IMR-90 (cell line): Measurements from ENCODE around the gene OGFOD2. TPM values are rescaled to one million over a fixed set of nuclear protein-coding genes. Genes with fewer than 3 reads are reported as not detected.

ENCODE experiments used
- ATAC-seq: fragments of 200-7000 bp; cut with Tn5 transposase; 2 replicates; pipeline ENCODE4 v1.9.1; 2020; ENCODE audit warnings: low read depth, mild to moderate bottlenecking, moderate library complexity
- BruUV-seq: library from RNA; stranded (reverse); fragments of 400-500 nt; replicated peaks from 2 replicates; lab custom pipeline; 2021; lab: Mats Ljungman, UMichigan
- CTCF ChIA-PET: fragments of 300-600 bp; formaldehyde crosslinking; extraction: SDS; loops from one replicate; lab custom pipeline; 2021; ENCODE audit warnings: antibody characterized with exemption; lab: Yijun Ruan, JAX
- POLR2A ChIA-PET: fragments of 300-600 bp; sonication (Branson Sonifier 250); formaldehyde crosslinking; loops from one replicate; lab custom pipeline; 2022; ENCODE audit warnings: antibody characterized with exemption; ENCODE audit not compliant: unreplicated experiment; lab: Charles Lee
- DNase-seq: peaks from one replicate; pipeline ENCODE4 v3.0.0; 2013
- H2AFZ ChIP-seq: replicated peaks from 2 replicates; pipeline ENCODE3; 2013; ENCODE audit warnings: low read length, mild to moderate bottlenecking; ENCODE audit not compliant: poor library complexity
- H2AK5ac ChIP-seq: 2 replicates; pipeline ENCODE4 v1.6.1; 2013; ENCODE audit warnings: low read depth, low read length, inconsistent platforms
- H2AK9ac ChIP-seq: replicated peaks from 2 replicates; pipeline ENCODE3; 2013; ENCODE audit warnings: mild to moderate bottlenecking, low read depth, low read length, moderate library complexity; ENCODE audit not compliant: poor library complexity
- H2BK120ac ChIP-seq: 2 replicates; pipeline ENCODE4 v1.6.1; 2013; ENCODE audit warnings: low read depth, low read length, inconsistent platforms
- H2BK15ac ChIP-seq: 3 replicates; pipeline ENCODE4 v1.6.1; 2013; ENCODE audit warnings: low read depth, low read length, inconsistent platforms
- H2BK20ac ChIP-seq: 2 replicates; pipeline ENCODE4 v1.6.1; 2013; ENCODE audit warnings: low read depth, mild to moderate bottlenecking, inconsistent platforms, low read length, moderate library complexity
- H2BK5ac ChIP-seq: 2 replicates; pipeline ENCODE4 v1.6.1; 2013; ENCODE audit warnings: mild to moderate bottlenecking, low read depth, low read length, inconsistent platforms; ENCODE audit not compliant: poor library complexity, severe bottlenecking
- H3K14ac ChIP-seq: replicated peaks from 2 replicates; pipeline ENCODE4 v1.6.1; 2013; ENCODE audit warnings: low read depth, low read length, inconsistent platforms
- H3K18ac ChIP-seq: 2 replicates; pipeline ENCODE4 v1.6.1; 2013; ENCODE audit warnings: low read depth, low read length, control low read depth
- H3K23ac ChIP-seq: 2 replicates; pipeline ENCODE4 v1.6.1; 2013; ENCODE audit warnings: low read depth, low read length, inconsistent platforms
- H3K27ac ChIP-seq: 2 replicates; pipeline ENCODE4 v1.5.1; 2013; ENCODE audit warnings: mild to moderate bottlenecking, control low read depth, low read length; ENCODE audit not compliant: insufficient read depth
- H3K27me3 ChIP-seq: 2 replicates; pipeline ENCODE4 v1.6.1; 2013; ENCODE audit warnings: low read length; ENCODE audit not compliant: control insufficient read depth, insufficient read depth
- H3K36me3 ChIP-seq: 2 replicates; pipeline ENCODE4 v1.6.1; 2013; ENCODE audit warnings: low read length, mixed read lengths; ENCODE audit not compliant: control insufficient read depth, insufficient read depth
- H3K4ac ChIP-seq: 2 replicates; pipeline ENCODE4 v1.6.1; 2013; ENCODE audit warnings: low read depth, low read length, inconsistent platforms
- H3K4me1 ChIP-seq: 2 replicates; pipeline ENCODE4 v1.6.1; 2013; ENCODE audit warnings: low read length, mixed read lengths; ENCODE audit not compliant: control insufficient read depth, insufficient read depth
- H3K4me2 ChIP-seq: 2 replicates; pipeline ENCODE4 v1.6.1; 2013; ENCODE audit warnings: low read depth, mild to moderate bottlenecking, control low read depth, low read length, moderate library complexity
- H3K4me3 ChIP-seq: 2 replicates; pipeline ENCODE4 v1.5.1; 2013; ENCODE audit warnings: low read depth, mild to moderate bottlenecking, control low read depth, low read length, moderate library complexity; ENCODE audit not compliant: insufficient read depth
- H3K56ac ChIP-seq: 2 replicates; pipeline ENCODE4 v1.6.1; 2013; ENCODE audit warnings: low read length, inconsistent platforms; ENCODE audit not compliant: insufficient read depth; ENCODE audit errors: extremely low read depth
- H3K79me1 ChIP-seq, 2 experiments: 2 replicates each; pipeline ENCODE4 v1.6.1; 2013; ENCODE audit warnings: low read length in 2 of 2, inconsistent platforms in 1 of 2, low read depth in 1 of 2
- H3K9ac ChIP-seq: 2 replicates; pipeline ENCODE4 v1.6.1; 2013; ENCODE audit warnings: low read depth, low read length, control low read depth
- H3K9me1 ChIP-seq: 2 replicates; pipeline ENCODE4 v1.6.1; 2013; ENCODE audit warnings: low read length, inconsistent platforms; ENCODE audit not compliant: insufficient read depth
- H3K9me3 ChIP-seq: 2 replicates; pipeline ENCODE4 v1.6.1; 2013; ENCODE audit warnings: low read length; ENCODE audit not compliant: control insufficient read depth, insufficient read depth
- H4K20me1 ChIP-seq: 2 replicates; pipeline ENCODE4 v1.6.1; 2013; ENCODE audit warnings: low read length, inconsistent platforms; ENCODE audit not compliant: insufficient read depth
- H4K5ac ChIP-seq: 2 replicates; pipeline ENCODE4 v1.6.1; 2013; ENCODE audit warnings: mild to moderate bottlenecking, low read depth, low read length, control low read depth
- H4K8ac ChIP-seq, 2 experiments: 2 replicates each; pipeline ENCODE4 v1.6.1; 2013; ENCODE audit warnings: low read depth in 2 of 2, low read length in 2 of 2, control low read depth in 1 of 2, inconsistent platforms in 1 of 2
- H4K91ac ChIP-seq: 2 replicates; pipeline ENCODE4 v1.6.1; 2013; ENCODE audit warnings: low read depth, low read length, inconsistent platforms; ENCODE audit not compliant: insufficient read depth
- BHLHE40 ChIP-seq: fragments of 150-350 bp; IDR thresholded peaks from 2 replicates; pipeline ENCODE4 v1.6.1; 2016; ENCODE audit warnings: mild to moderate bottlenecking, low read depth, low read length
- CEBPB ChIP-seq: IDR thresholded peaks from 2 replicates; pipeline ENCODE4 v1.6.1; 2012; ENCODE audit warnings: low read depth, low read length, improper control_type of control experiment
- CHD1 ChIP-seq: IDR thresholded peaks from 2 replicates; pipeline ENCODE4 v1.6.1; 2012; ENCODE audit warnings: low read depth, low read length, improper control_type of control experiment
- CTCF ChIP-seq: conservative IDR thresholded peaks from 2 replicates; pipeline ENCODE4 v1.5.1; 2012; ENCODE audit warnings: mild to moderate bottlenecking, low read depth, low read length, improper control_type of control experiment
- ELK1 ChIP-seq: fragments of 150-350 bp; IDR thresholded peaks from 2 replicates; pipeline ENCODE4 v1.6.1; 2016; ENCODE audit warnings: low read depth, mild to moderate bottlenecking, low read length, moderate library complexity, borderline replicate concordance
- FOS ChIP-seq: fragments of 150-350 bp; IDR thresholded peaks from 2 replicates; pipeline ENCODE4 v1.6.1; 2016; ENCODE audit warnings: low read depth, low read length
- MAZ ChIP-seq: IDR thresholded peaks from 2 replicates; pipeline ENCODE4 v1.6.1; 2012; ENCODE audit warnings: low read depth, mild to moderate bottlenecking, low read length, improper control_type of control experiment, moderate library complexity, borderline replicate concordance
- MXI1 ChIP-seq: IDR thresholded peaks from 2 replicates; pipeline ENCODE4 v1.6.1; 2012; ENCODE audit warnings: low read depth, mild to moderate bottlenecking, low read length, moderate library complexity, borderline replicate concordance
- POLR2A ChIP-seq: IDR thresholded peaks from 2 replicates; pipeline ENCODE4 v1.6.1; 2012; ENCODE audit warnings: mild to moderate bottlenecking, low read depth, low read length
- RAD21 ChIP-seq: IDR thresholded peaks from 2 replicates; pipeline ENCODE4 v1.6.1; 2012; ENCODE audit warnings: low read length, improper control_type of control experiment
- RCOR1 ChIP-seq: IDR thresholded peaks from 2 replicates; pipeline ENCODE4 v1.6.1; 2012; ENCODE audit warnings: mild to moderate bottlenecking, low read length, improper control_type of control experiment; ENCODE audit not compliant: insufficient replicate concordance
- RFX5 ChIP-seq: IDR thresholded peaks from 2 replicates; pipeline ENCODE4 v1.8.0; 2012; ENCODE audit warnings: low read depth, mild to moderate bottlenecking, low read length, moderate library complexity
- SMC3 ChIP-seq: fragments of 150-350 bp; IDR thresholded peaks from 2 replicates; pipeline ENCODE4 v1.6.1; 2016; ENCODE audit warnings: low read depth, mild to moderate bottlenecking, antibody characterized with exemption, low read length, moderate library complexity
- USF2 ChIP-seq: fragments of 150-350 bp; IDR thresholded peaks from 2 replicates; pipeline ENCODE4 v1.6.1; 2017; ENCODE audit warnings: mild to moderate bottlenecking, antibody characterized with exemption, low read length, low read depth
- whole genome bisulfite sequencing, 2 experiments: methylation state at CpG; one replicate each; pipeline versions ENCODE4 v1.1.5 to v1.1.7; 2013; ENCODE audit warnings: missing lambda C conversion rate in 2 of 2; ENCODE audit not compliant: insufficient read length in 1 of 2; ENCODE audit errors: extremely low coverage in 2 of 2; 5-methylcytosine and 5-hydroxymethylcytosine counted together
- dilution Hi-C: fragments of 300-500 bp; cut with HindIII; formaldehyde crosslinking; loops from one replicate; pipeline ENCODE4 v1.14.3; 2018; ENCODE audit warnings: low sequenced_read_pairs; ENCODE audit not compliant: unreplicated experiment
- in situ Hi-C: fragments of 300-500 bp; cut with MboI; formaldehyde crosslinking; loops from 3 replicates; pipeline ENCODE4 v1.14.3; 2019; ENCODE audit warnings: low sequenced_read_pairs, inconsistent platforms, mixed read lengths
- intact Hi-C: fragments of 100-400 bp; cut with micrococcal nuclease; formaldehyde crosslinking; loops from 2 replicates; pipeline ENCODE4 v1.10.0; 2022
- polyA plus RNA-seq, 3 experiments: library from polyadenylated mRNA; depleted of rRNA; stranded (reverse); fragments of >200 nt; gene quantifications; 2 replicates each; pipeline ENCODE4 v1.2.3, GENCODE V29; 2012; ENCODE audit warnings: low replicate concordance in 1 of 3
- total RNA-seq: library from RNA; depleted of rRNA; stranded (reverse); fragments of >200 nt; gene quantifications from 2 replicates; pipeline ENCODE4 v1.2.3, GENCODE V29; 2012

Gene OGFOD2
- total and polyA plus RNA-seq, 2 of the 4 experiments (the other 2 are of a cell fraction) = 4.3 to 18.2 TPM

GRCh38 chr12:123021688-123022604 lies 46.9 kb downstream of the OGFOD2 start:
- in situ Hi-C loops (no loop called here), intact Hi-C loops (no loop called here), dilution Hi-C loops (no loop called here)
- Histone ChIP-seq H3K9ac (no peak overlapping the region), H3K9me1 (peaks cover 8% of the 10 kb centered on the region), H2AK9ac (no peak overlapping the region), H3K4me1 (peaks cover 10% of the 10 kb centered on the region), H3K27ac (no peak overlapping the region), H2BK20ac (no peak overlapping the region), H3K4ac (no peak overlapping the region), H3K14ac (no peak overlapping the region), H3K9me3 (no peaks in the 10 kb centered on the region), H3K27me3 (no peaks in the 10 kb centered on the region), H2BK15ac (no peak overlapping the region), H3K56ac (no peak overlapping the region), H2AK5ac (no peak overlapping the region), H4K91ac (no peak overlapping the region), H2BK5ac (no peak overlapping the region), H3K18ac (no peak overlapping the region), H2BK120ac (no peak overlapping the region), H3K4me2 (no peak overlapping the region), H4K8ac (no peak overlapping the region), H3K23ac (no peak overlapping the region), H2AFZ (no peak overlapping the region), H4K20me1 (0 out of 2 replicates have a peak, but pooled peaks cover 6% of the 10 kb centered on the region), H3K79me1 (no peaks in the 10 kb centered on the region; a peak in 1 of 4 replicates), H4K5ac (no peak overlapping the region), H3K4me3 (no peak overlapping the region), H3K36me3 (peaks cover 4% of the 10 kb centered on the region; the same call in 1 of the 2 replicates)
- WGBS, 2 experiments = 97% methylated on average over 9 of the region's 18 CpGs; no CpG with 5 or more reads in 1 of the 2 experiments
- ATAC-seq = no peak
- no peak for TF ChIP-seq POLR2A
- TF ChIP-seq BHLHE40 = no peak
- no peak for TF ChIP-seq CEBPB
- no peak for TF ChIP-seq SMC3
- no peak for TF ChIP-seq RAD21
- no peak for TF ChIP-seq MXI1
- TF ChIP-seq ELK1 = no peak
- TF ChIP-seq RCOR1 = no peak
- no peak for TF ChIP-seq FOS
- TF ChIP-seq CHD1 = no peak
- no peak for TF ChIP-seq USF2
- no peak for TF ChIP-seq RFX5
- TF ChIP-seq MAZ = no peak
- TF ChIP-seq CTCF = no peak
- DNase-seq = no peak
- CTCF ChIA-PET = no interaction called here
- BruUV-seq = no TSS peak
- POLR2A ChIA-PET = no interaction called here
